GM10847 (cell line): ENCODE results near the gene FRMD4B.

Source experiments
- POLR2A ChIP-seq: IDR thresholded peaks from 2 replicates; pipeline ENCODE4 v1.6.1; 2011; ENCODE audit not compliant: insufficient read length; ENCODE audit errors: extremely low read depth

The FRMD4B gene

GRCh38 chr3:69252631-69253030 lies 133.3 kb downstream of the FRMD4B start:
- no peak for TF ChIP-seq POLR2A

- TF ChIP-seq POLR2A, result no peak
Measured at GRCh38 chr3:69252141-69252540, 133.7 kb downstream of the FRMD4B start.

GRCh38 chr3:69251078-69251805 lies 134.6 kb downstream of the FRMD4B start:
- no peak for TF ChIP-seq POLR2A

DNA sequence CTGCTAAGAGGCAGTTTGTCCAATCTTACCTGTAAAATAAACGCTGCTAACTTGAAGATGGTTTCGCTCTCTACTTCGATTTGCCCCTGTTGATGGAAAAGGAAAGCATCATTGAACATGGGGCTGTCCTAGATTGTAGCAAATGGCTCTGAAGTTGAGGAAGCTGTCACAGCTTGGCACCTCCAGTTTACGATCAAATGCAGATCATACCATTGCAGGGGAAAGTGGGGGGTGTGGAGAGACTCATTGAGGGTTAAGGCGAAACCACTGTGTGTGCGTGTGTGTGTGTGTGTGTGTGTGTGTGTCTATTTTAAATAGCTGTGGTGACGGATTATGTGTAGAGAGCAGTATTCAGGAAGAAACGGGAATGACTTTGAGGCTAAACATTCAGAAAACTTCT lies 135.9 kb downstream of the FRMD4B start:
- no peak for TF ChIP-seq POLR2A

- TF ChIP-seq POLR2A, result no peak
Measured at GRCh38 chr3:69249001-69249400, 136.9 kb downstream of the FRMD4B start.

DNA sequence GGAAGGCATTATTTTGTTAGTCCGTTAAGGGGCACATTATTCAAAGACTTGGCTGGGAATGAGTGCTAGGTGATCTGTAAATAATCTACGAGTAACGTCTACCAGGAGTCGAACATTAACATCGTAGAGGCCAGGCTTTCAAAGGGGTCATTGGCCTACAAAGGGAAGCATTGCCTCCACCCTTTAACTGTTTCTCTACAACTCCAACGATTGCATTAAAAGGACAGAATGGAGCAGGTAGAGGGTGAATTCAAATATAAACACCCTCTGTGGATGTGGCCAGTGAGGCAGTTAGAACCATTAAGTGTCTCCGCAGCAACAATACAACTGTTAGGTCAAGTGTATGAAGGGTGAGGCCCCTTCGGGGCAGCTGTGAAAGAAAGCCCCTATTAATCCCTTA lies 137.5 kb downstream of the FRMD4B start:
- TF ChIP-seq POLR2A, result no peak

DNA sequence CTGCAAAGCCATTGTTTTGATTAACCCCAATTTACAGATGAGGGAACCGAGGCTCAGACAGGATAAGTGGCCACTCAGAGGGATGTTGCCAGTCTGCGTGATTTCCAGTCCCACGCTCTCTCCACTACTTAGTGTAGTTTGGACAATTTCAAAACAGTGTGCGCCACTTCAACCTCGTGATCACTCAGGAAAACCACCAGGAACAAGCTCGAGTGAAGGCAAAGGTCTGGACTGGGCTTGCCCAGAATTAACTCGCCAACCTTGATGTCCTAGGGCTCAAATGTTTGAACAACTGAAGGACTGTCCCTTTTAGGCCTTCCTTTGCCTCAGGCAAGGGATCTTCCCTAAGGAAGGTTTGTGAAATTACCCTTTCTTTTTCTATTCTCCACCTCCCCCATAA lies 139.3 kb downstream of the FRMD4B start:
- no peak for TF ChIP-seq POLR2A

GRCh38 chr3:69244039-69244438 lies 141.8 kb downstream of the FRMD4B start:
- TF ChIP-seq POLR2A, result no peak

DNA sequence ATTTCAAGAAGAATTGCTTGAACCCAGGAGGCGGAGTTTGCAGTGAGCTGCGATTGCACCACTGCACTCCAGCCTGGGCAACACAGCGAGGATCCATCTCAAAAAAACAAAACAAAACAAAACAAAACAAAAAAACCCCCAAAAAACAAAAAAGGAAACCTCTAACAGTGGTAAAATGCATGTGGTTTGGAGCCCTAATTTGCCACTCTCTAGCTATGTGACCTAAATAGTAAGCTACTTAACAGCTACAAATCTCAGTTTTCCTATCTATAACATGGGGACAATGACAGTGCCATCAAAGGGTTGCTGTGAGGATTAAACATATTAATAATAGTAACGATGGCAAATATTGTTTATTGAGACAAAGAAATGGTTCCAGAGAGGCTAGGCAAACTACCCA lies 144.1 kb downstream of the FRMD4B start:
- TF ChIP-seq POLR2A, result no peak

DNA sequence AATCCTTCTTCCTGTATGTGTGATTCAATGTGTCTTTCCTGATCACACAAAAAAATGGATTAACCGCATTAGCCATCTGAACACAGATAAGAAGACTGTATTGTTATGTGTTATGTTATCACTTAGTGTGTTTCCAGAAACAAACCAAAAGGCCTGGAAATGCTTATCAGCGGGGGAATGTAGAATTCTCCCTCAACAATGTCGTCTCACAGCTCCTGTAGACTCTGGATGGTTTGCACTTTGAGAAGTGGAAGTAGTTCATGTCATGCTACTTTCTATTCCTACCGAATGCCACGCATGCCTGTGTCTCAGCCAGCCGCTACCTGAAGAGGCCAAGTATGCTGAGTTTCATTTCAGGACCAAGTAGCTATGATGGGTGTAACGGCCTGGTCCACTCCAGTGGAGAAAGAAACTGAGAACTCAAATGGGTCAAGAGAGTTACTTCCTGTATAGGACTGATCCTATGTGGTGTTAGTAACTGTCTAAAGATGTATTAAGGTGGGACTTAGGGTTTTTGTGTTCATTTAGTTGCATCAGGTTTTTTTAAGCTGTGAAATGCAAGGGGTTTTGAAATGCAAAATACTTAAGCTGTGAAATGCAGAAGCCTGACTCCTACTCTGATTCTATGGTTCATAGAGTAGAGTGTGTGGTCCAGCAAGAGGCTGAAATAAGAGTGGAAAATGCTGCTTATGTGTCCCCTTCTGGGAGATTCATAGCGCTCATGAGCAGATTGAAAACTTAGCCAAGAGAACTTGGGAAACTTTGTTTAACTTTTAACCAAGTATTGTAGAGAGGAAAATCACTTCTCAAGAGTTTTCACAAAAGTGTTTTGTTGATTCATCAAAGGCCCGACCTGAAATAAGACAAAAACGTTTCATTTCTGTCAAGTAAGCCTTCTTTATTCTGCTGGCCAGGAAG lies 145.0 kb downstream of the FRMD4B start:
- no peak for TF ChIP-seq POLR2A

DNA sequence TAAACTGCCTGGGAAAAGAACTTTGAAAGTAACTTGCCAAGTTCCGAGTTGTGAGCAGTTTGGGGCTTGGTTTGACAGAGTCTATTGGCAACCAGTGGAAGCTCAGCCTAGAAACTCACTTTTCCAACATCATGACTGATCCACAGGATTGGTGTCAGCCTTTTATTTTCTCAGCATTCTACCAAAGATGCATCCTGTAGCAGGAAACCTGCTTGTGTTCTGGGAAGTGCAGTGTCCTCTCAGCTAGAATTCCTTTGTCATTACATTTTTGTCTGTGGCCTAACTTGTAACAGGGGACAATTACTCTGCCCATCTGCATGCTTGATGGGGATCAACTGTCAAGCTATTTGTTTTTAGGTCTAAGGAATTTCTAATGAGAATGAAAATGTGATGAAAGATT lies 146.8 kb downstream of the FRMD4B start:
- TF ChIP-seq POLR2A, result no peak

DNA sequence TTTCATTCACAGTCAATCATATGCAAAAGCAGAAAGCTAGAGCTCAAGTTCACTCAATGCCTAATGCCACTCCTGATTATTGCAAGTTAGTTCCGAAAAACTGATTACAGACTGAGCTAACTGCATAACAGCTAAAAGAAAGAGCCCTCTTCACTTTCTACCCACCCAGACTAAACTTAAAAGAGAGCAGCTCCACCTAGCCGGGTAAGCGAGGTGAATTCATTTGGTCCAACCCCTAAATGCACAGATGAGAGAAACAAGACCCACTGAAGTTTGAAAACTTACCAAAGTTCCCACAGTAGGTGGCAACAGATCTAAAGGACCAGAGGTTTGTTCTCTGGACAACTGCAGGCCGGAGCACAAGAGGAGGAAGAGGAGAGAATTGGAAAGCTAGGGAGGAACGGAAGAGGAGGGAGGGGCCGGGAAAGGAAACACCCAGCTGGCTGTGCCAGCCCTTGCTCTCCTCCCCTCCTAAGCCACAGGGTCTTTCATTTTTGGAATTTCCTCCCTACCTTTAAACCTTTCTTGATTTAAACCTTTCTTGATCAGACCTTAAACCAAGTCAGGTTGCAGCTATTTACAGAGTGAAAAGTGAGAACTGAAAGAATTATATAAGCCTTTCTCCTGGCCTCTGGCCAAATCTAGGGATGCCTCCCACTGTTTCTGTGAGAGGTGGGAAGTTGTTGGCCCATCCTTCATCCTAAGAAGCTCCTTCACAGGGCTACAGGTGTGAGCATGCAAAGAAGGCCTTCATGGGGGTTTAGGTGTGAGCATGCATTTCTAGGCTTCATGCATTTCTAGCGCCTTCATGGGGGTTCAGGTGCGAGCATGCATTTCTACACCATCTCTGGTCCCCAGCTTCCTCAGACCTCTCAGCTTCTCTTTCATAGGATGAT lies 148.8 kb downstream of the FRMD4B start:
- no peak for TF ChIP-seq POLR2A

DNA sequence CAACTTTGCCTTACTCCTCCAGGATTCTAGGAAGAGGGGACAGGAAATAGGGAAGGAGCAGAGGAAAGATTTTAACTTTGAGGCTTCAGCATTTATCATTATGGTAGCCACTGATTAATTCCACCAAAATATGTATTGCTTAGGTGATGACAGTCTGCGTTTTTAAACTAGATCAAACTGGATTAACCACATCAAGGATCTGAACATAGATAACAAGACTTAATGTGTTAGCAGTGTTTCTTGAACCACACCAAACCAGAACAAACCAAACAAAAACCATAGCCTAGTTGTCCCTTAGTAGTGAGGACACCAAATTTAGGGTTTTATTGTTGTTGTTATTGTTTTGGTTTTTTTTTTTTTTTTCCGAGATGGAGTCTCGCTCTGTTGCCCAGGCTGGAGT lies 150.0 kb downstream of the FRMD4B start:
- no peak for TF ChIP-seq POLR2A

DNA sequence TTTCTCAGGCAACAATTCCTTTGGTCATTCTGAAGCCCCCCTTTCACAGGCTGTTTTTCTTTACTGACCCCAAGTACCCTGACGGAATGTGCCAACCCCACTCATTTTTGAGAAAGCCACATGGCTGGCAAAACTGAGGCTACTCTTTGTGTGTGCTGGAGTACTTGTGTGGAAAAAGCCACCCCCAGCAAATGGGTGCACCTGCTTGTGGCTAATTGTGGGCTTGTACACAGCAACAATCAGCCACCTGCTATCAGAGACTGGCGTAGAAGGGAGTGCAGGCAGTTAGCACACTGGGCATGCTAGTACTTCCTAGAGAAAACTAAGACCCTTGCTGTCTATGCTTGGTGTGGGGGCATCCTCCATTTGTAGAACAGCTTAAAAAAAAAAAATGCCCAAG lies 153.4 kb downstream of the FRMD4B start:
- no peak for TF ChIP-seq POLR2A

GRCh38 chr3:69231929-69232440 lies 153.9 kb downstream of the FRMD4B start:
- no peak for TF ChIP-seq POLR2A
